Effector CD8-positive, alpha-beta T cell (primary cell): ENCODE data around the gene FADS2.
A peak's percentile ranks its signal among the peaks of the same experiment; 100 is the strongest.

Experiments used
- DNase-seq: peaks from one replicate; lab custom pipeline; 2025; lab: John Stamatoyannopoulos, UW

FADS2 gene

DNA sequence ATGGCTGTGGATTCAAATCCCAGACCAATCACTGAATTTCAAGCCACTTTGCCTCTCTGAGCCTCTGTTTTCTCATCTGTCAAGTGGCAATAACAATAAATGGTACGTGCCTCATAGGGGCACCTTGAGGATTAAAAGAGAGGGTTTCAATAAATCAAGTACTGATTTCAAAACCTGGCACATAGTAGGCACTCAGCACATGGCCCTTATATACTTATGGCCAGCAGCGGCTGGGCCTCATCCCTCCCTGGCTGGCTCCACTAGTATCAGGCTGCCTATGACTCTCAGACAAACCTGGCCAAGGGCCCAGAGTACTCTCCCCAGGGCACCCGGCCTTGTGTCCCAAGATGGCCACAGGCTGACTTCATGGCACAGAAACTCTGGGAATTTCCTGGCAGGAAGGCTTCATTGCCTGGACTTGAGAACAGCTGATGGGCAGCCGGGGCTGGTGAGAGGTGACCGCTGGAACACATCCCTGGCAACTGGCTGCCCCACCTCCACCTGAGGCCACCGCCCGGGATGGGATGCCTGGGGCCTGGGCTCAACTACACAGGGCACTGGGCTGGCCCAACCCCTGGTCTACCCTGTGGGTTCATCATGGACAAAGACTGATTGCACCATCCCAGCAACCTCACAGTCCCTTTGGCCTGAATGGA is 59.9 kb downstream of the FADS2 start:
- no peak for DNase-seq

GRCh38 chr11:61888590-61888989 is 60.5 kb downstream of the FADS2 start:
- DNase-seq = no peak

GRCh38 chr11:61889831-61890230 is 61.7 kb downstream of the FADS2 start:
- DNase-seq = no peak

DNA sequence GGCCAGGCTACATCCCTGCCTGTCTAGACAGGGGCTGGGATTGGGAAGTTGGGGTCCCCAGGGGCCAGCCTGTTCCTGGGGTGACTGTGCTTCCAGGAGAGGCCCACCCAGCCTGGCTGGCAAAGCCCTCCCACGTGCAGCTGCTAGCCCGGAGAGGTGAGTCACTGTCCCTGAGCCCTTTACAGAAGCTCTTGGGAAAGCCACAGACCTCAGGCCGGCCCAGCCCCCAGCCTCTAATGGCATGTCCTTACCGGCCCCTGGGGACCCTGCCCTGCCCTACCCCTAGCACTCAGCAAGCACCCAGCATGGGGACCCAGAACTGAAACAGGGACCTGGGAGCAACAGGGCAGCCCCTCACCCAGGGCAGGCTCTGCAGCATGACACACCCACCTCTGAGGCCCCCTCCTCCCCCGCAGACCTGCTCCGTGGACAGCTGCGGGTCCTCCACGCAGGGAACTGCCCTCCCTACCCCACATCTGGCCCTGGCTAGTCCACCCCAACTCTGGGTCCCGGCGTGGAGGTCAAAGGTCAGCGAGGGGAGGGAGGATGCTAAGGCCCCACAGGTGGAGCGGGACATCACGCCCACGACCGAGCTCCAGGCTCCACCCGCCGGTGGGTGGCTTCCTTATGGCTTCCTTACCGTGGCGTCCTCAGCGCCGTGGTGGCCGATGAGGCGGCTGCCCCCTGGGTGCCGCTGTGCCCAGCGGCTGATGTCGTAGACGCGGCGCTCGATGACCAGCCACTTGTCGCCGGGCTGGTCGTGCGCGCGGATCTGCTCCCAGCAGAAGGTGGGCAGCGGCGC is 62.6 kb downstream of the FADS2 start:
- DNase-seq = no peak

GRCh38 chr11:61891331-61892084 is 63.4 kb downstream of the FADS2 start, which contains the start of gene FADS3:
FADS3 (minus strand) TSS chr11:61891545; CDS start chr11:61891381, 164 bp downstream.
- peak; percentile 71 for DNase-seq

- no peak for DNase-seq
Observed at GRCh38 chr11:61892085-61892370, 63.9 kb downstream of the FADS2 start.

- no peak for DNase-seq
Observed at GRCh38 chr11:61893981-61894380, 65.9 kb downstream of the FADS2 start.

- DNase-seq = no peak
Observed at GRCh38 chr11:61895046-61895717, 67.1 kb downstream of the FADS2 start.

GRCh38 chr11:61895718-61896059 is 67.6 kb downstream of the FADS2 start:
- no peak for DNase-seq

GRCh38 chr11:61896665-61897386 is 68.7 kb downstream of the FADS2 start:
- DNase-seq = no peak

- peak; percentile 56 for DNase-seq
Observed at GRCh38 chr11:61897387-61898246, 69.5 kb downstream of the FADS2 start.

DNA sequence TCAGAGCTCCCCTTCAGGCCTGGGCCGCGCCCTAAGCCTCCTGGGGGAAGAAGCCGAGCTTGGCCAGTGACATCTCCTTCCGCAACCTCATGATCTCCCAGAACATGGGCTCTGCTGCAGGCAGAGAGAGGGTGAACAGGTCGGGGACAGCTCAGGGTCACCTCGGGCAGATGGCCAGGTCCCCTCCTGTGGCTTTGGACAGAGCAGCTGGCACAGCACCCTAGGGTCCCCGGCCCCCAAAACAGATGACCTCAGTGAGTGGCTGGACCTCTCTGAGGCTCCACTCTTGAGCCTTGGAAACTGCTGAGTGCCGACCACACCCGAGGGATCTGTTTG is 70.1 kb downstream of the FADS2 start:
- DNase-seq = no peak

- DNase-seq = peak; percentile 91
Observed at GRCh38 chr11:61899146-61899841, 71.2 kb downstream of the FADS2 start.

GRCh38 chr11:61900251-61900650 is 72.2 kb downstream of the FADS2 start:
- no peak for DNase-seq

DNA sequence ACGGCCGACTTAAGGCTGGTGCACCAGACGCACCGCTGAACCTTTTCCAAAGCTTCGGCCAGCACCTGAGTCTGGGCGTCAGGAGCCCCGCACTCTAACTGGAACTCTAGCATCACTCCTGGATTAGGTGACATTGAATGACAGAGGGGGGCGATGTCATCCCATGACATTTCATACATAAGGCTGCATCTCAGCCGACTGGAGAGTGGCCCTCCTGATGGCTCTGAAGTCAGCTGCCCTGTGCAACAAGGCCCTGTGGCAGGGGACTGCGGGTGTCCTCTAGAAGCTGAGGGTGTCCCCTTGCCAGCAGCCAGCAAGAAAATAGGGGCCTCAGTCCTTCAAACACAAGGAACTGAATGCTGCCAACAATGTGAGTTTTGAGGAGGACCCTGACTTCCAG is 73.3 kb downstream of the FADS2 start:
- no peak for DNase-seq

DNA sequence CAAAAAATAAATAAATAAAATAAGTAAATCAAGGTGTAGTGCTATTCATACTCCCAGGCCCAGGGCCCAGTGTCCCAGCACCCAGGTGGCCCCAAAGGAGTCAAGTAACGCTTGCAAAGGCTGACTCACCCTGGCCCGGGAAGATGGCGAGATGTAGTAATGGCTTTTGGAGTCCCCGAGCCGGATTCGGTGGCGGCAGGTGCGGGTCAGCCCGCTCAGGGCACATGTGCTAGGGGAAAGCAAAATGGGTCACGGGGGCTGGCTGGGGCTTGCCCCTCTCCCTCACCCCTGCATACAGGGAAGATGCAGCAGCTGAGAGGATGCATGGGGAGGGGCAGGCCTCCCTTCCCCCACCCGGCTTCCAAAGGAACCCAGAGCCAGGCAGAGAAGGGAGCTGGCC is 74.2 kb downstream of the FADS2 start:
- no peak for DNase-seq

DNA sequence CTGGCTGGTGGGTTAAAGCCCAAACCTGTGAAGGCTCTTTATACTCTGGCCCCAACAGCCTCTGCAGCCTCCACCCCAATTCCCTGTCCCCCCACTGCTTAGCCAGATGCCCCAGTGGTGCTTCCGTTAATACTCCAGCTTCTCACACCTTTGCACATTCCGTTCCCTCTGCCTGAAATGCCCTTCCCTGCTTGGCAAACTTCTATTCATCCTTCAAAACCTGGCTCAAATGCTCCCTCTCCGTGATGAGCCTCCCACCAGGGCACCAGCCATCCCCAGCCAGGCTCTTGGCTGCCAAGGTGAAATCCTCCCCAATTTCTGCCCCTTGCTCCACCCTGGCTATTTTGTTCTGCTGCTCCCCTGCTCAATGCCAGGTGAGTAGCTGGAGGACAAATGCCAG is 75.7 kb downstream of the FADS2 start:
- DNase-seq = no peak

- DNase-seq = no peak
Observed at GRCh38 chr11:61904539-61905048, 76.5 kb downstream of the FADS2 start.

DNA sequence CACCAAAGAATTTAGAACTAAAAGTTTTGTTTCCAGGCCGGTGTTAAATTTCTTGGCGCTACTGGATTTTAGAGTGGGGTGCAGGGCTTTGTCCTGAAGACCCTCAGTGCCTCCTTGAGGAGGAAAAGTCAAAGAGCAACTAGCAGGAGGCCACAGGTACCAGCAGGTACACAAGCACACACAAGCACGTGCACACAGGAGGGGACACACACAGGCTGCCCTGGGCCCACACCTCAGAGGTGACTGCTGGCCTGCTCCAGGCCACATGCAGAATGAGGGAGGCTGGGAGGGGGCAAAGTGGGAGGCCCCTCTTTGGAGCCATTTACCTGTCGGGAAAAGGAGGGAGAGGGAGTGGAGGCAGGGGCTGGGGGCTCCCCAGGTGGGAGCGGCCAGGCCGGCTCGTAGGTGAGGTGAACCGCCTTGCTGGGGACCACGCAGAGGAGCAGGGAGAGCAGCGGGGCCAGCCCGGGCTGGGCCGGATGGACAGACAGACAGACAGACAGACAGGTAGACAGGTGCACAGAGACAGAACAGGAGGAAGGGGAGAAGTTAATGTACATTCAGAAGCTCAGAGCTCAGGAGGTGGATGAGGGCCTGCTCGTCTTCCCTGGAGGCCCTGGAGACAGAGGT is 77.1 kb downstream of the FADS2 start:
- no peak for DNase-seq
